ENCODE results near the gene SPAG9. TPM values are rescaled to one million over a fixed set of nuclear protein-coding genes. Genes with fewer than 3 reads are reported as not detected.

SPAG9 gene
- total and polyA plus RNA-seq, 2 experiments from 2014 or later = 26.5 to 82.7 TPM

DNA sequence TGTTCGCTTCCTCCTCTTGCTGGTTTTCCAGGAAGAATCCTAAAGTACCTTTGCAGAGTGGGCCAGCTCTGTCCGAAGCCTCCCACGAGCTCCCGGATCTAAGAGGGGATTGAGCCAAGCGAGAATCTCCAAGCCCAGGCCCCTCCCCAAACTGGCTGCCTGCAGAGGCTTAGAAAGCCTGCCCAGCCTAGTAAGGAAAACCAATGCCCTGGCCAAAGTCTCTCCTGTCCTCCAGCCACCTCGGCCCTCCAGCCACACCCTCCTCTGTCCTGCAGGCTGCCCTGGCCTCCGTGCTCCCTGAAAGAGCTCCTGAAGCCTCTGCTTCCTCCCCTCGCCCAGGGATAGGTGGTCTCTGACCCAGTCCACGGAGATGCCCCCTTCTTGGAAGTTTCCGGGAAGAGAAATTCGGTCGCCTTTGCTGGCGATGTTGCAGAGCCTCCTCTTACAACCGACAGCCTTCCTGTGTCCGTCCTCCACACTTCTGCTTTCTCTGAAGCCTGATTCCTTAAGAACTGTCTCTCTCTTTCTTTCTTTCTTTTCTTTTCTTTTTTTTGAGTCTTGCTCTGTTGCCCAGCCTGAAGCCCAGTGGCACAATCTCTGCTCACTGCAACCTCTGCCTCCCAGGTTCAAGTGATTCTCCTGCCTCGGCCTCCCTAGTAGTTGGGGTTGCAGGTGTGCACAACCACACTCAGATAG, 199.6 kb downstream of the SPAG9 start:
- DNase-seq (ENCODE audit: low spot score) = no peak
- H3K79me2 ChIP-seq = no peaks in the 10 kb centered on the region
- H3K4me1 ChIP-seq (ENCODE audit: insufficient read depth) = peaks cover 58% of the 10 kb centered on the region
- H3K27ac ChIP-seq = peak overlapping the region; percentile 85
- no peaks in the 10 kb centered on the region for H3K27me3 ChIP-seq
- H3K9me2 ChIP-seq (replicated peaks; ENCODE audit: insufficient read depth) = no peaks in the 10 kb centered on the region
- no peaks in the 10 kb centered on the region for H3K36me3 ChIP-seq (replicated peaks; ENCODE audit: insufficient read depth, low read depth)
- H3K9me3 ChIP-seq (ENCODE audit: low read depth) = no peaks in the 10 kb centered on the region
- WGBS (ENCODE audit: low lambda C conversion rate, missing lambda C conversion rate) = 88% methylated on average over 16 of the region's 16 CpGs
- H2AFZ ChIP-seq = no peak overlapping the region
- H3K4me3 ChIP-seq = no peak overlapping the region
- TF ChIP-seq, protein P1, sequence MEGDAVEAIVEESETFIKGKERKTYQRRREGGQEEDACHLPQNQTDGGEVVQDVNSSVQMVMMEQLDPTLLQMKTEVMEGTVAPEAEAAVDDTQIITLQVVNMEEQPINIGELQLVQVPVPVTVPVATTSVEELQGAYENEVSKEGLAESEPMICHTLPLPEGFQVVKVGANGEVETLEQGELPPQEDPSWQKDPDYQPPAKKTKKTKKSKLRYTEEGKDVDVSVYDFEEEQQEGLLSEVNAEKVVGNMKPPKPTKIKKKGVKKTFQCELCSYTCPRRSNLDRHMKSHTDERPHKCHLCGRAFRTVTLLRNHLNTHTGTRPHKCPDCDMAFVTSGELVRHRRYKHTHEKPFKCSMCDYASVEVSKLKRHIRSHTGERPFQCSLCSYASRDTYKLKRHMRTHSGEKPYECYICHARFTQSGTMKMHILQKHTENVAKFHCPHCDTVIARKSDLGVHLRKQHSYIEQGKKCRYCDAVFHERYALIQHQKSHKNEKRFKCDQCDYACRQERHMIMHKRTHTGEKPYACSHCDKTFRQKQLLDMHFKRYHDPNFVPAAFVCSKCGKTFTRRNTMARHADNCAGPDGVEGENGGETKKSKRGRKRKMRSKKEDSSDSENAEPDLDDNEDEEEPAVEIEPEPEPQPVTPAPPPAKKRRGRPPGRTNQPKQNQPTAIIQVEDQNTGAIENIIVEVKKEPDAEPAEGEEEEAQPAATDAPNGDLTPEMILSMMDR (IDR thresholded peaks at IDR 0.05; ENCODE audit: poor library complexity) = no peak
- TF ChIP-seq EZH2phosphoT487 (IDR thresholded peaks at IDR 0.05; ENCODE audit: low read depth, severe bottlenecking, unreplicated experiment) (no peak), EZH2 (IDR thresholded peaks at IDR 0.05; ENCODE audit: borderline replicate concordance) (no peak)
- H3K4me2 ChIP-seq = no peak overlapping the region
- H4K20me1 ChIP-seq (ENCODE audit: insufficient read depth, poor library complexity, severe bottlenecking) = no peaks in the 10 kb centered on the region

DNA sequence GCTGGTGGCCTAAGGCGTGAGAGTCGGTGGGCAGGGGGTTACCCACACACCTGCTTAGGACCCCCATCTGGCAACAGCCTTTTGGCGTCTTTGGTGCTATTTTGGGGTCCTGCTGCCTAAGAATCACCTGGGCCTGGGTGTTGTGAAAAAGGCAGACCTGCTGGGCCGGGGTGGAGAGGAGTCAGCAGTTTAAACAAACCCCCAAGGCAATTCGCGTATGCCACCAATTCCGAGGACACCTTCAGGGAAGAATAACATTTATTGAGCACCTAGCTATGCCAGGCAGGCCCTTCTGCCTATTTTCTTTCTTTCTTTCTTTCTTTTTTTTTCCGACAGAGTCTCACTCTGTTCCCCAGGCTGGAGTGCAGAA, 200.6 kb downstream of the SPAG9 start:
- no peaks in the 10 kb centered on the region for H4K20me1 ChIP-seq (ENCODE audit: insufficient read depth, poor library complexity, severe bottlenecking)
- no peaks in the 10 kb centered on the region for H3K79me2 ChIP-seq
- peaks cover 67% of the 10 kb centered on the region for H3K4me1 ChIP-seq (ENCODE audit: insufficient read depth)
- DNase-seq (ENCODE audit: low spot score) = no peak
- peak overlapping the region; percentile 64 for H3K4me2 ChIP-seq
- WGBS (ENCODE audit: low lambda C conversion rate, missing lambda C conversion rate) = 76% methylated on average over 8 of the region's 8 CpGs
- H3K36me3 ChIP-seq (replicated peaks; ENCODE audit: insufficient read depth, low read depth) = no peaks in the 10 kb centered on the region
- TF ChIP-seq, protein P1 (IDR thresholded peaks at IDR 0.05; ENCODE audit: poor library complexity) = no peak
- TF ChIP-seq EZH2 (IDR thresholded peaks at IDR 0.05; ENCODE audit: borderline replicate concordance) = no peak
- TF ChIP-seq EZH2phosphoT487 (IDR thresholded peaks at IDR 0.05; ENCODE audit: low read depth, severe bottlenecking, unreplicated experiment) = no peak
- H3K27me3 ChIP-seq = no peaks in the 10 kb centered on the region
- H3K27ac ChIP-seq = peak overlapping the region; percentile 85
- no peaks in the 10 kb centered on the region for H3K9me3 ChIP-seq (ENCODE audit: low read depth)
- H2AFZ ChIP-seq = no peak overlapping the region
- H3K9me2 ChIP-seq (replicated peaks; ENCODE audit: insufficient read depth) = no peaks in the 10 kb centered on the region
- H3K4me3 ChIP-seq = no peak overlapping the region

DNA sequence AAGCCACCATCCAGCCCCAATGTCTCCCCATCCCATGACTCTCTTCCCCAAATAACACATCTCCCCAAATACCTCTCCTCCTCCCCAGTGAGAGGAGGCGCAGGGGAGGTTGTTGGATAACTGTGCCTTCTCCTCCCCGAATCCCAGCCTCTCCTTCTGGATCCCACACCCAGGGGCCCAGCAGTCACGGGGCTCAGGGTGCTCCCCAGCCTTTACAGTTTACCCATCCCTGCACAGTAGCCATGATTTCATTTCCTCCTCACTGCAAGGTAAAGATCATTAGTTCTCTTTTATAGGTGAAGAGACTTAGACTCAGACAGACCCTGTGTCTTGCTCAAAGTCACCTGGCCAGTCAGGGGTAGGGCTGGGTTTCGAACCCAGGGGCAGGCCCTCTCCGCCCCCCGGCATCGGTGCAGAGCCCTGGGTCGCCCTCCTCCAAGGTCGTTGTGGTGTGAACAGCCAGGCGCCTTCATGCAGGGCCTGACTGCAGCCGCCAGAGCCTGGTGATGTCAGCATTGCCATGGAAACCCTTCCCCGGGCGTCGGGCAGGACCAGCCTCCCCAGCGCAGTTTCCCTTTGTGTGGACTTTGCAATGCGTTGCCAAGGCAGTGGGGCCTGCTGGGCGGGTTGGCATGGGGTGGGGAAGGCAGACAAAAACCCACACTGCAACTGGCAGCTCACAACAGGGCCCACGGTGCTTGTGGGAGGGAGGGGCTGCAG, 201.2 kb downstream of the SPAG9 start:
- H2AFZ ChIP-seq = no peak overlapping the region

More for the DNA sequence above, 201.2 kb downstream of the SPAG9 start:
- DNase-seq (ENCODE audit: low spot score) = peak; percentile 95
- Histone ChIP-seq H3K4me2 (peak overlapping the region; percentile 64), H3K36me3 (replicated peaks; ENCODE audit: insufficient read depth, low read depth) (no peaks in the 10 kb centered on the region), H3K9me2 (replicated peaks; ENCODE audit: insufficient read depth) (no peaks in the 10 kb centered on the region), H4K20me1 (ENCODE audit: insufficient read depth, poor library complexity, severe bottlenecking) (no peaks in the 10 kb centered on the region), H3K27me3 (no peaks in the 10 kb centered on the region), H3K9me3 (ENCODE audit: low read depth) (no peaks in the 10 kb centered on the region), H3K4me3 (no peak overlapping the region), H3K27ac (peak overlapping the region; percentile 85), H3K4me1 (ENCODE audit: insufficient read depth) (peaks cover 68% of the 10 kb centered on the region), H3K79me2 (no peaks in the 10 kb centered on the region)
- WGBS (ENCODE audit: low lambda C conversion rate, missing lambda C conversion rate) = 20% methylated on average over 18 of the region's 18 CpGs
- TF ChIP-seq, protein P1 (IDR thresholded peaks at IDR 0.05; ENCODE audit: poor library complexity) = no peak
- TF ChIP-seq EZH2phosphoT487 (IDR thresholded peaks at IDR 0.05; ENCODE audit: low read depth, severe bottlenecking, unreplicated experiment) (no peak), EZH2 (IDR thresholded peaks at IDR 0.05; ENCODE audit: borderline replicate concordance) (no peak)

All from hepatocyte (in vitro differentiated cells).